NCI-H2196 treated with DMSO at 0.1 percent for 48 hours (cell line): Measurements from ENCODE around the gene STRADA.
"Not testable (repeated sequence)": the region's sequence is repeated elsewhere in the genome, so short reads cannot be mapped to it uniquely, and the experiment has no call there.

Source experiments
- DNase-seq: peaks from one replicate; lab custom pipeline; 2025; ENCODE audit not compliant: unreplicated experiment; lab: John Stamatoyannopoulos, UW

STRADA gene

DNA sequence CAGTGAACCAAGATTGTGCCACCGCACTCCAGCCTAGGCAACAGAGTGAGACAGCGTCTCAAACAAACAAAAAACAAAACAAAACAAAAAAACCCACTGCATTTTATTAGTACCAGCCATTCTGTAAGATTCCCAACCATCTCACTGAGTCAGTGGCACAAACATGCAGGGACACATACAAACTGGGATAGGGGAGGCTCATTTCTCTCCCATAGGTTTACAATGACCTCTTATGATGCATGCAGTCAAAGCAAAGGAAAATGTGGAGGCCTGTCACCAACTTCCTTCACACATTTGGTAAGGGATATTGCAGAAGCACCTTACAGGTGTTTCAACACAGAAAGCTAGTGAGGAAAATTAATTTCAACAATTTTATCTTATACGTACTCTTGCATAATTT, 12.4 kb upstream of the STRADA start:
- no peak for DNase-seq

DNA sequence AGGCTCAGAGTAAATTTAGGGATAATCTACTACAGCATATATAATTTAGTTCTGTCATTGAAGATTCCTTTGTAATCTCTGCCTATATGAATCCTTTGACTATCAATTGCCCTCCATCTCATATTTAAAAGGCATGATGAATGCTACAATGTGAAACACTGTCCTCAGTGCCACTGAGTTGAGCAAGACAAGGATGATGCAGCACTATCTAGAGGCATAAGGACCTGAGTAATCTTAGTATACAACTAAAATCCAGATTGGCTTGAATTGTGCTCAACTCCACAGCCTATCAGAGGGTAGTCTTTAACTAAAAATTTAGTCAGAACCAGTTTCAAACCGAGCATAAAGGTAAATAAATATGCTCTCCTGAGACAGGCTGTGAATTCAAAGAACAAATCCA, 11.6 kb upstream of the STRADA start:
- DNase-seq = no peak

DNA sequence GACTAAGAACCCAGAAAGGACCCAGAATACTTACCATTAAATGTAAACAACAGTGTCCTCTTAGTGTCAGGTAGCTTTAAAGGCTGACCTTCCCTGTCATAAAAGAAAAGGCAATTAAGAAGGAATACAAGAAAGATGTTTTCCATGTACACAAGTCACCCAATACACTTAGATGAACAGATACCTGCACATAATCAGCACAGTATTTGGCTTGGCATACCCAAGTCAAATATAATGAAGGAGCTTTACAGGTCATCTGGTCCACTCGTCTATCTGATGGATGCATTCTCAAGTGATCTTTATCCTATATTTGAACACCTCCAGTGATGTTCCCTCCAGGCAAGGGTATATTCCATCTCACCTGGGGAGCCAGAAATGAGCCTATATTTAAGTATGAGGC, 11.1 kb upstream of the STRADA start:
- DNase-seq = no peak

DNA sequence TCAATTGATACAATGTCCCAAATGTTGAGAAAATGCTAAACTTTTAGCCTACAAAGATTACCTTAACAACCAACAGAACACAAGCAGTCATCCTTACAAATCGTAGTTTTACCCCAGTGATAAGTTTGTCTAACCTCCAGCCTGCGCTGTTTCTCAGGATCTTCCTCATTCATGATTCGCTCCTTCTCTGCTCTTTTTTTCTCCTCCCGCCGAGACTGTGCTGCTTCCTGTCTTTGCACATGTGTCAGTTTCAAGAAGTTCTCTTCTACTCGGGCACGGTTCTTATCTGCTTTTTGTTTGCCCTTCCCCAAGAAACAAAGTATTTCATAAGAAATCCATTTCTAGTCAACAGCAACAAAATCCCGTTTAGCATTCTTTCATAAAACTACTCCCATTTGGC, 10.2 kb upstream of the STRADA start:
- DNase-seq = no peak

DNA sequence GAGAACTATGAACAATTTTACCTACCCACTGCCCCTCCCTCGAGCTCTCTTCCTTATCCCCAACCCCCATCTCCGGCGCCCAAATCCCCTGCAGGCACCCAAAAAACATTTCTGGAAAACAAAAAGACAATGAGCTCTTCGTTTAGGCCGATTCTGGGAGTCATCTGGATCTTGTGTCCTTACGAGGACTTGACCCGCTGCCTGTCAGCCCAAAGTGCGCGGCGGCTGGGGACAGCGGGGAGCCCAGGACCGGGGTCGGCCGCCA, 524 bp downstream of the STRADA start:
- no peak for DNase-seq

DNA sequence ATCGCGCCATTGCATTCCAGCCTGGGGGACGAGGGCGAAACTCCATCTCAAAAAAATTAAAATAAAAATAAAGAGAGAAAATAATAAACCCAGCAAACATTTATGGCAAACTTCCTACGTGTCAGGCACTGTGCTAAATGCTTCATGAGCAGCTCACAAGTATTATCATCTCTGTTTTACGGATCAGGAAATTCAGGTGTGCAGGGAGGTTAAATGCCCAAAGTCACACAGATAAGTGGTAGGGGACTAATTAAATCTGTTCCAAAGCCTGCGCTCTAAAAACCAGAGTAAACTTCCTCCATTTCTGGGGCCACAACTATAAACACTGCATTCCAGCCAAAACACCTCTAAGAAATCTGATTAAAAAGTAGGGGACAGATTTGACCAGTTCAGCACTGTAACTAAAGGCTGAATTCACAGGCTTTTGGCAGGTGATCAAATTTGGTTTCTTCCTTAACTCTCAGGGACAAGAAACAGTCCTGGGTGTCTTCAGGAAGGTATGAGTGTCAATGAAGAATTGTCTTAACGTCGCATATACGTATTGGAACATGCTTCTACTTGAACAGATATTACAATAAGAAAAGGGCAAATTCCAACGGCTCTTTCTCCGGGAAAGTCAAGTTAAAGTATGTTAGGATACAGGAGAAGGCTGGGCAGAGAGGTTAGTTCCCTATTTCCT, 996 bp downstream of the STRADA start:
- no peak for DNase-seq

DNA sequence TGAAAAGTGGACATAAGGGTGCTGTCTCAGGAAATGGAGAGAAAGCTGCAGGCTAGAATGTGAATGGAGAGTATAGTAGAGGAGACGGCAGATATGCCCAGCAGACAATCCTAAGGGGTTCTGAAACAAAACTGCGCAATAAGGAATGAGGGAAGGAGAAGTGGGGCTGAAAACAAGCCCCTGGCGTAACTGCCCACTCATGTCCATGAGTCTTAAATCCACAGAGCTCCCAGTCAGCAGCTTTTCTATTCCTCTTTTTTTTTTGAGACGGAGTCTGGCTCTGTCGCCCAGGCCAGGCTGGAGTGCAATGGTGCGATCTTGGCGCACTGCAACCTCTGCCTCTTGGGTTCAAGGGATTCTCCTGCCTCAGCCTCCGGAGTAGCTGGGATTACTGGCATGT, 5.9 kb downstream of the STRADA start:
- no peak for DNase-seq

DNA sequence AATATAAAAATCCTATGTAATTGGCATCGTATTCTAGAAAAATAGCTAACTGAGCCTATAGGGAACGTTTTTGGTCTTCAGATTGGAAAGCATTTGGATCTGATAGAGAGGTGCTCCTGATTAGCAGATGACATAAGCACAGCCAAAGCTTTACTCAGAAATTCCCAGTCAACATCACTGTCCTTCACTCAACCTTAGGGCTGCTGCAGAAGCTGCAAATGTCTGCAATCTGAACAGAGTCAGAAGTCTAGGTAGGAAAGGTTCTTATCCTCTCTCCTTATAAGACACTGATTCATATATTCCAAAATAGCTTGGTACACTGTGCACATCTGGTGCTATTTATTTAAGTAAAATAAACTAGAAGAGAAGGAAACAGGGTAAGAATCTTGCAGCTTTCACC, 19.2 kb downstream of the STRADA start:
- DNase-seq = no peak

DNA sequence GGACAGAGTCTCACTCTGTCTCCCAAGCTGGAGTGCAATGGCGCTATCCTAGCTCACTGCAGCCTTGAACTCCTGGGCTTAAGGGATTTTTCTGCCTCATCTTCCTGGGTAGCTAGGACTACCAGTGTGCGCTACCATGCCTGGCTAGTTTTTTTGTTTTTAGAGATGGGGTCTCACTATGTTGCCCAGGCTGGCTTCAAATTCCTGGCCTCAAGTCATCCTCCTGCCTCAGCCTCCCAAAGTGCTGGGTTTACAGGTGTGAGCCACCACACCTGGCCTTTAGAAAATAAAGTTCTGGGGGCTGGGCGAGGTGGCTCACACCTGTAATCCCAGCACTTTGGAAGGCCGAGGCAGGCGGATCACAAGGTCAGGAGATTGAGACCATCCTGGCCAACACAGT, 21.4 kb downstream of the STRADA start:
- not testable (repeated sequence) for DNase-seq

DNA sequence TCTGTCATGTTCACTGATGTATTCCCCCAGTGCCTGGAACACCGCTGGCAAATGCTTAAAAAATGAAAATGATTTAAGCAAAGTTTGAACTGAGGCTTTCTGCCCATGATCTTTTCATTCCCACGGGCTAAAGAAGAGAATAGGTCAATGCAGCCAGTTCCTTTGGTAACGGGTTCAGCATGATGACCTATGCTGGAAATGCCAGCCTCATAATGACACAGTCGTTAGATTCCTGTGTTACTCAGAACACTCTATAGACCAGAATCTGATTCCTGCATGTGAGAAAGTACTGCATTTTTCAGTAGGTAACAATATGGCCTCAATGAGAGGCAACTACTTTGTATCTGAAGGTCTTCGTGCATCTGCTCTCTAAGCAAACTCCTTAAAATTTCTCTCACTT, 22.6 kb downstream of the STRADA start:
- no peak for DNase-seq

DNA sequence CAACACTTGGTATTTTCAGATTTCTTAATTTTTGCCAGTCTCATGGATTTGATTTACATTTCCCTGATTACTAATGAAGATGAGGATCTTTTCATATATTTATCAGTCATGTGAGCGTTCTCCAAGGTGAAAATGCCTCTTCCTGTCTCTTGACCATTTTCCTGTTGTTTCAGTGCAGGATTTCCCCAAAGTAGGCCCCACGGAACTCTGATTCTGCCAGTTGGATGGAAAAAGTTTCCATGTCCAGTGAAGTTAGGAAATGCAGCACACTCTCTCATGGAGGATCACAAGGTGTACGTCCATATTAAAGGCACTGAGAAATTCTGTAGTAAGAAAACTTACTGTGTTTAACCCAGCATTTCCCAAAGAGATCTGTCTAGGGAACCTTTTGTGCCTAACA, 25.2 kb downstream of the STRADA start:
- DNase-seq = no peak

DNA sequence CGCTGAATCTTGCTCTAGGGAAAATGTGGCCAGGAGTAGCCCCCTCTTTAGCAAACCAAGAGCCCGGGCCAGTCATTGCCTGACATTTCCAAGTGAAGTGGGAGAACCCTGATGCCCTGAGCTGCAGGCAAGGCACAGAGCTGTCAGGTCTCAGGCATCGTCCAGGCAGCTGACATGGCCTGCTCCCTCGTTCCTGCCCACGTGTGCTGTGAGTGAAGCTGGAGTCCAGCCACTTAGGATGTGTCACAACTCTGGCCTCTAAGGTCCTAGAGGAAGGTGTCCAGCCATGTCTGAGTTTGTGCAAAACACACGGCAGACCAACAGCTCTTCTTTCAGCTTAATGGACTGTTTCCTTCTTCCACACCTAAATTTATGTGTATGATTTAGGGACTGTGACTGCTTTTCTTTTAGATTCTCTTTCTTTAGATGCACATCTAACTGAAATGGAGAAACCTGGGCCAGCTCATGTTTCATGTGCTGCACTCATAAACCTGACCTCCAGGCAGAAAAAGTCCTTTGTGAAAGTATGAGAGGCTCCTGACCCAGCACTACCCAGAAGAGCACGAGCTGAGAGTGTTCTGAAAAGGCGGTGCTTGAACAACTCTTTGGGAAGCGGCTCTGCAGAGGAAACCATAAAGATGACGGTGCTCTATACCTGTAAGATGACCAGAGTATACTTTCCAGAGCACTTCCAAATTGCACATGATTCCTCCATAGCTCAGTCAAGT, 26.9 kb downstream of the STRADA start:
- DNase-seq = no peak

DNA sequence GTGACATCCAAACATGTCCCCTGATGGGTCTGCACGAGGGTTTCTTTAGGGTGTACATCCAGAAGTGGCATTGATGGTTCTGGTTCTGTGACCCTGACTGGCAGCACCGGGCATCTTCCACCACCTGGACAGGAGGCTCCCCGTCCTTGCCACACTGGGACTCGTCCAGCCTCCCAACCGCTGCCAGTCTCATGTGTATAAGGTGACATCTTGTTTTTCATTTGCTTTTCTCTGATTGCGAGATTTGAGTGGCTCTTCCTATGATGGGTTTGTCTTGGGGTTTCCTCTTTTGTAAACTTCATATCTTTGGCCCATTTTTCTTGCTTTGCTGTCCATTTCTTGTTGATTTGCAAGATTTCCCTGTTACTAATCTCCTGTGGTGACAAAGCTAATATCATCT, 32.5 kb downstream of the STRADA start:
- DNase-seq = no peak

DNA sequence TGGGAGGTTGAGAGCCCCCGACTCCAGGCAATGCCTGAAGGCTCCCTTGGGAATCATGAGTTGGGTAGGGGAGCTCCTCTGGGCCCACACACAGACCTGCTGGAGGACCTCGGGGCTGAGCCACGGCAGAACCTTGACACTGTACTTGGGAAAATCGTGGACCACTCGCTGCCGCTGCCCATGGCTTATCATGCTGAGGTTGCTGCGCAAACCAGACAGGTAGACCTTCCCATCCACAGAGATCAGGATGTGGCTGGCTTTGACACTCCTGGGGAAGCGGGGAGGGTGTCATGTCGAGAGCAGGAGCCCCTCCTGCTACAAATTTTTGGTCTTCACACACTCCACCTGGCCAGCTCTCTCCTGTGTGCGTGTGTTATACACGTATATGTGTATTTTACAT, 34.4 kb downstream of the STRADA start:
- no peak for DNase-seq

DNA sequence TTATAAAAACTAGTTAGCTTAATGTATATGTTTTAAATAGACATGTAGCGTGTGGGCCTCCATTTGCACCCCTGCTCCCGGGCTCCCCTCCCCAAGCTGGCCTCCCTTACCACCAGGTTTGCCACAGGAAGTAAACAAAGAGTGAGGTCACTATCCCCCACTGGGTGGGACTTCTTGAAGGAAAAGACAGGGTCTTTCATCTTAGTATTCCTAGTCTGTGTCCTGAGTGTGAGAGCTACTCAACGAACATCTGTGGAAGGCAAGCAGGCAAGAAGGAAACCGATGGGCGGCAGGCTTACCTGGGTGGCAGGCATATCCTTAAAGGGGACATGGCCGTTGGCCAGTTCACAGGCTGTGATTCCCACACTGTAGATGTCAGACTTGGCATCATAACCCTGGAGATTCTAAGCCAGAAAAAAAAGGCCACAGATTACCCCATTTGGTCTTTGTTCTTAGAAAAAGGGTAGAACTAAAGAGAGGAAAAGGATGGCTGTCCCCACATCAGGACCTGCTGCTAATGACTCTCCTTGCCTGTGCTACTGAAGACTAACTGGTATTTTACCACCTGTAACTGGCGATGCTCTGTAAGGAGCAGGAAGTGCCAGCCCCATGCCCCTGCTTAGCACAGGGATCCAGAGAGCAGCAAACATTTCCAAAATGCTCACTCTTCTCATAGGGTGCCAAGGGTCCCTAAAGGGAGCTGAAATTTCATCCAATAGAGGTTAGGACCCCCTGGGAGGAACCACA, 35.1 kb downstream of the STRADA start:
- no peak for DNase-seq

DNA sequence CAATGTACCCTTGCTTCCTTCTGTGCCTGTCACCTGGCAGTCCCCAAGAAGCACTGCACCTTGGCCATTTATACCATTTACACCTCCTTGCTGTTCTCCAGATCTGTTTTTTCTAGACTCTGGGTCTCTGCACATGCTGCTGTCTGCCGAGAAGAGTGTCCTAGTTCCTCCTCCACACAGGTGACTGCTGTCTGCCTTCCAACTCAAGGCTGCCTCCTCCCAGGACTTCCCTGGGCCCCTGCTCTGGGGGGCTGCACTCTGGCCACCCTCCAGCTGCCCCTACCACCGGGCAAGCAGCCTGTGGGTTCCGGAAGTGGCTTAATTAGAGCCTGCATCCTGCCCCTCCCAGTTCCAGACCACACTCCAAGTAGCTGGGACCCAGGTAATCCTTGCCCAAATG, 35.9 kb downstream of the STRADA start:
- no peak for DNase-seq

DNA sequence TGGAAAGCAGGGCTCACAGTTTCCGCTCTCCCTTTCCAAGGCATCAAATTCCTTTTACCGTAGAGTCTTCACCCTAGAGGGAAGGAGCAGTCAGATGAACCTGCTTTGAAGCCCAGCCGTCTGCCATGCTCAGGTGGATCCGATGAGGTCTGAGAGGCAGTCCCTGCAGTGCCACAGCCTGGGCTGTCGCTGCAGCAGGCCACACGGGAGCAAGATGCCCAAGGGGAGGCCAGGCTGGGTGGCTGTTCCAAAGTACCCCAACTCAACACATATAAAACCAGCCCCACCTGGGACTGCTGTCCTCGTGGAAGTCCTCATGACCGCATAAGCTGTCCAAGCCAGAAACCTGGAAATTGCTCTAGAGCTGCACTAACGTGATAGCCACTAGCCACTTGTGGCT, 36.8 kb downstream of the STRADA start:
- no peak for DNase-seq

DNA sequence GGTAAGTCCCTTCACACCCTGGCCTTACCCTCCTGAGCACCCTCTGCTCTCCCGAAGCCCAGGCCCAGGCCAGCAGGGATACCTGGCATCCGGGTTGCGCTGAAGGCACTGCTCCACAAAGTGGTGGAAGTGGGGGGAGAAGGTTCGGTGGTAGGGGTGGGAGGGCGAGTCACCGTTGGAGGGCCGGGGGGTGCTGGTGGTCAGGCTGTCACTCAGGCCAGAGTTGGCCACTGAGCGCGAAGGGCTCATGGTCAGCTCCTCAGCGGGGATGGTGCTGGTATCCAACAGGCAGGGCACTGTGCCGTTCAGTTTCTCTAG, 37.4 kb downstream of the STRADA start:
- DNase-seq = no peak

DNA sequence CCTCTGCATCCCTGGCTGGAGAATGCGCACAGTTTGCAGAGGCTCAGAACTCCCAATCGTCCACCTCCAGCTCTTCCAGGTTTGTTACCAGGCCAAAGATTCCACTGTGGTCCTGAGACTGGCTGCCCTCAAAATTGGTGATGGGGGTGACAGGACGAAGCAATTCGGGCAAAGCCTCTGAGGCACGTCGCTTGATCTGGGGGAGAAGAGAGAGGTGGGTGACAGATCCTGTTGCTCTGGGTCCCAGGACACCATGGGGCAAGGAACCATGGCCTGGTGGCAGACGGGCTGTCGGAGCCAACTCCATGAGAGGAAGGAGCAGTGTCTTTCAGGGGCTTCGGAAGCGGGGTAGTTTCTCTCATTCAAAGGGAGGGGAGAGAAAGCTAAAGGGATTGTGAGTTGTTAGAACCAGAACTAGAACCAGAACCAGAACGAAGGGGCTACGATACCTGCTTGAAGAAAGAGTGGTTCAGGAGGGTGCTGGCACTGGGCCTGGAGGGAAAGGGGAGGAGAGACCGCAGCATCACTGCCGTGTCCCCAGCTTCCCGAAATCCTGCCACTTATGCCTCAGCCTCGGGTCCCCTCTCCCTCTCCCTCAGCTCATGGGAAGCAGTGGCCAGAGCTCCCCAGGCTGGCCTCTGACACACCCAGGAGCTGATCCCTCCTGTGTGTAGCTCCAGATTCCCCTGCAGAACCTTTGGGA, 37.9 kb downstream of the STRADA start:
- no peak for DNase-seq

DNA sequence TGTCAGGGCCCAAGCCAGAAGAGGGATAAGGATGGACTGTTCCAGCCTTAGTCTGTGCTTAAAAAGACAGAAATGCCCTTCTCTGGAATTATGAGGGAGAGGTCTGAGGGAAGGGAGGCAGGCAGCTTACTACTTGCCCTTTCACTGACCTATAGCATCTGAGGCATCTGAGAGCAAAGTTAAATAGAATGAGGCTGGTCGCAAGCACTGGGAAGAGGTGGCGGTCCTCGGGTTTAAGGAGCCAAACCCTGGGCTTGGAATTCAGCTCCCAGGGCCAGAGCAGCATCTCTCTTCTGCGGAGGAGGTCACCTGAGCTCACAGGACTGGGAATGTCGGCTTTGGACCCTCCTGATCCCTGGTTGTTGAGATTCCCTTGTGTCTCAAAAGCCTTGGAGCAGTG, 38.6 kb downstream of the STRADA start:
- DNase-seq = no peak

DNA sequence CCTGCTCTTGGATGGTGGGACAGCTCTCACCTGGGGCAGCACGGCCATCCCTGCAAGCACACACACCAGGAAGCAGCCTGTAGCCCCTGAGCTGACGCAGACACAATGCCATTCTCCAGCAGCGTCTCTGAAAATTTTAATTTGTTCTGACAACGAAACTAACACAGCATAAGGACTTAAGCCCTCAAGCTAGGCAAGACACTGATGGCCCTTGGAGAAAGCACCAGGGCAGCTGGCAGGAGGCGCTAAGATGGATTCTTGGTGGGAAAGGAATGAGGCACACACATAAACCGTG, 38.9 kb downstream of the STRADA start:
- DNase-seq = no peak
